Subcutaneous abdominal adipose tissue (tissue), 5 donors: ENCODE data around the gene ZNF814.
"Not testable (repeated sequence)": the region's sequence is repeated elsewhere in the genome, so short reads cannot be mapped to it uniquely, and the experiment has no call there.

Experiments used
- H3K27ac ChIP-seq: one replicate; pipeline ENCODE4 v1.7.0; 2013; ENCODE audit warnings: low read depth, mild to moderate bottlenecking, inconsistent platforms, low read length, moderate library complexity
- H3K27me3 ChIP-seq, 5 donors: one replicate each; pipeline ENCODE4 v1.7.0; 2013; ENCODE audit warnings: low read length in 5 of 5, inconsistent platforms in 1 of 5; ENCODE audit not compliant: control insufficient read depth in 5 of 5, insufficient read depth in 4 of 5
- H3K36me3 ChIP-seq, 5 donors: one replicate each; pipeline ENCODE4 v1.7.0; 2013; ENCODE audit warnings: low read length in 5 of 5; ENCODE audit not compliant: control insufficient read depth in 5 of 5, insufficient read depth in 5 of 5
- H3K4me1 ChIP-seq, 5 donors: one replicate each; pipeline ENCODE4 v1.7.0; 2013; ENCODE audit warnings: low read length in 5 of 5, mild to moderate bottlenecking in 3 of 5, moderate library complexity in 1 of 5; ENCODE audit not compliant: control insufficient read depth in 5 of 5, insufficient read depth in 5 of 5
- H3K4me3 ChIP-seq, 5 donors: one replicate each; pipeline ENCODE4 v1.7.0; 2013; ENCODE audit warnings: low read length in 5 of 5, low read depth in 1 of 5
- H3K9ac ChIP-seq, 5 donors: one replicate each; pipeline ENCODE4 v1.7.0; 2013; ENCODE audit warnings: low read length in 5 of 5, mild to moderate bottlenecking in 4 of 5, moderate library complexity in 3 of 5
- H3K9me3 ChIP-seq, 5 donors: one replicate each; pipeline ENCODE4 v1.7.0; 2013; ENCODE audit warnings: low read length in 5 of 5; ENCODE audit not compliant: control insufficient read depth in 5 of 5
- donor health status: healthy.
- donor health status: healthy.
- donor health status: healthy.
- donor health status: healthy.
- donor health status: healthy.

Gene ZNF814

DNA sequence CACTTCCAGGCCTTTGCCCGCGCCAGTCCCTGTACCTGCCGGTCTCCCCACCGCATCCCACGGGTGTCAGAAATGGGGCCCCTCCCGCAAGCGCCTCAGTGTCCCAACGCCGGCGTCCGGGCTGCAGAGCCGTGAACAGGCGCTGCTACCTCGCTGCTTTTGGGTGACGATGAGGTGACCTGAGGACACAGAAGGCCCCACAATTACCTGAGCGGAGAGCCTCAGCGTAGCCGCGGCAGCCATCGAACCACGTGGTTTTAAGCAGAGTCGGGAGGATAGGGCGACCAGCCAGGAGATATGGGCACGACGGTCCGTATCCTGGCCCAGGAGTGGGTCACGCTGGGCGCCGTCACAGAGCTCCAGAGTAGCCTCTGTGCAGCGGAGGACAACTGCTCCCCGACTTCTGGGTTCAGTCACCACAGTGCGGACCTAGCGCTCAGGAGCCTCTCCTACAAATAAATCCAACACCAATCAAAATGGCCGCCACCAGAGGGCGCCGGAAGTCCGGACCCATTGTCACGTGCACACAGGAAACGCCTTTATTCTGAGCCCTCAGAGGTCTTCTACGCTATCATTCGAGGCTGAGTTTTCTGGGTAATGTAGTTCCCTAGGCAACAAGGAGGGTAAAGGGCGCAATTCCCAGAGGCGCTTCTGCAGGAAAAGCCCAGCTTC lies at the start of gene ZNF814:
ZNF814 (minus strand) TSS at position 478 of the 672 bp plus-strand sequence; CDS start at position 243, 235 bp downstream.
- H3K4me3 ChIP-seq, result peak within 1 kb of the TSS; percentile 85 to 99 (median 92)
- no peaks in the 10 kb centered on the region for H3K27me3 ChIP-seq
- H3K9ac ChIP-seq, result peak within 1 kb of the TSS in 4 of 5 donors; percentile 73 to 88 (median 79)
- no peak within 1 kb of the TSS for H3K27ac ChIP-seq
- peaks cover 0 to 17% (median 13%) of the 10 kb centered on the region in 5 donors for H3K4me1 ChIP-seq
- peaks cover 0 to 6% (median 2%) of the 10 kb centered on the region in 5 donors for H3K36me3 ChIP-seq
- H3K9me3 ChIP-seq, result peaks cover 0 to 15% (median 5%) of the 10 kb centered on the region in 5 donors

DNA sequence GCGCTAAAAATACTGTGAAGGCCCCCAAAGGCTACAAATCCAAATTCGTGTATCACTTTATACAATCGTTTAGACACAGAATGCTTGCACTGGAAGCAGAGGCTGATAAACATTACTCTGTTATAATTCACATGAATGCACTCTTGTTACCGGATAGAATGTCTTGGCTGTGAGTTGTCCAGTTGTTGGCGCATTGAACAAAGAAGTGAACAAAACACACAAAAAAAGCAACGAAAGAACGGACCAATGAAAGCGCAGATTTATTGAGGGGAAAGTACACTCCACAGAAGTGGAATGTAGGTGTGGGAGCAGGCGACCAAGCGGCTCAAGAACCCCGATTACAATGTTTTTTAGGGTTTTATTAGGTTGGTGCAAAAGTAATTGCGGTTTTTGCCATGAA lies 46.9 kb upstream of the ZNF814 start:
- no peak overlapping the region for H3K9ac ChIP-seq
- H3K36me3 ChIP-seq, result peaks cover 2 to 15% (median 4%) of the 10 kb centered on the region in 5 donors
- no peaks in the 10 kb centered on the region for H3K27me3 ChIP-seq
- peaks cover 0 to 13% (median 11%) of the 10 kb centered on the region in 5 donors for H3K4me1 ChIP-seq
- H3K9me3 ChIP-seq, result peaks cover 7 to 54% (median 37%) of the 10 kb centered on the region in 5 donors
- no peak overlapping the region for H3K27ac ChIP-seq
- H3K4me3 ChIP-seq, result peak overlapping the region in 3 of 5 donors; percentile 79 to 86 (median 84)

DNA sequence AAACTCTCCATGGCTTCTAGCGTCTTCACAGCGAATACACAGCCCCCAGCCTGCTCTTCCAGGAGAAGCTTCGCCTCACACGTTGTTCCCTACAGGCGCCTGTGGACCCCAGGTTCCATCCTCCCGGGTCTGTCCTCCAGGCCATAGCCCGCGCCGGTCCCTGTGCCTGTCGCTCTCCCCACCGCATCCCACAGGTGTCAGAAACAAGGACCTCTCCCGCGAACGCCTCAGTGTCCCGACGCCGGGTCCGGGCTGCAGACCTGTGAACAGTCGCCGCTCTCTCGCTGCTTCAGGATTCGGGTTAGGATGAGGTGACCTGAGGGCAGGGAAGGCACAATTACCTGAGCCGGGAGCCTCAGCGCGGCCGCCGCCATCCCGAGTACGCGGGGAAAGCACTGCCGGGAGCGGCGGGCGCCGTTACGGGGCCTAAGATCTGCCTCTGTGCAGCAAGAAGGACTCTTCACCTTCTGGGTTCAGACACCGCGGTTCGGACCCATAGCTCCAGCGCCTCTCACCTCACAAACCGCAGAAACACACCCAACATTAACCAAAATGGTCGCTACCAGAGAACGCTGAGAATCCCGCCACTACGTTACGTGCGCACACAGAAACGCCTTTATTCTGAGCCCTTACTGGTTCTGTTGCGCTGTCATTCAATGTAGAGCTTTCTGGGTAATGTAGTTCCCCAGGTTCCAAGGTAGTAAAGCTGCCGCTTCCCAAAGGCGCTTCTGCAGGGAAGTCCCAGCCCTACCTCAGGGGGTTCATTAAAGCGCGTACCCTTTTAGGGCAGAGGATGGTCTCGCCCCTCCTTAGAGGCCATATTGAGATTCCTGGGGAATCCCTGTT lies 46.2 kb upstream of the ZNF814 start, which contains the start of gene ZNF418:
ZNF418 (minus strand) TSS at position 583 of the 846 bp plus-strand sequence. CDS start 1,580 bp downstream, outside the sequence.
- no peak within 1 kb of the TSS for H3K27ac ChIP-seq
- peaks cover 6 to 56% (median 35%) of the 10 kb centered on the region in 5 donors for H3K9me3 ChIP-seq
- peaks cover 0 to 14% (median under 1%) of the 10 kb centered on the region in 5 donors for H3K36me3 ChIP-seq
- H3K27me3 ChIP-seq, result no peaks in the 10 kb centered on the region
- peak within 1 kb of the TSS; percentile 38 to 90 (median 81) for H3K9ac ChIP-seq
- peaks cover 0 to 13% (median 11%) of the 10 kb centered on the region in 5 donors for H3K4me1 ChIP-seq
- peak within 1 kb of the TSS; percentile 79 to 95 (median 86) for H3K4me3 ChIP-seq

GRCh38 chr19:57927587-57927986 lies 38.8 kb upstream of the ZNF814 start:
- Histone ChIP-seq H3K9me3 (peaks cover 34 to 66% (median 59%) of the 10 kb centered on the region in 5 donors), H3K36me3 (peaks cover 20 to 48% (median 27%) of the 10 kb centered on the region in 5 donors), H3K4me3 (peak overlapping the region in 4 of 5 donors; percentile 28 to 36 (median 33)), H3K27me3 (no peaks in the 10 kb centered on the region), H3K27ac (no peak overlapping the region), H3K9ac (no peak overlapping the region), H3K4me1 (peaks cover 0 to 15% (median 0%) of the 10 kb centered on the region in 5 donors)

DNA sequence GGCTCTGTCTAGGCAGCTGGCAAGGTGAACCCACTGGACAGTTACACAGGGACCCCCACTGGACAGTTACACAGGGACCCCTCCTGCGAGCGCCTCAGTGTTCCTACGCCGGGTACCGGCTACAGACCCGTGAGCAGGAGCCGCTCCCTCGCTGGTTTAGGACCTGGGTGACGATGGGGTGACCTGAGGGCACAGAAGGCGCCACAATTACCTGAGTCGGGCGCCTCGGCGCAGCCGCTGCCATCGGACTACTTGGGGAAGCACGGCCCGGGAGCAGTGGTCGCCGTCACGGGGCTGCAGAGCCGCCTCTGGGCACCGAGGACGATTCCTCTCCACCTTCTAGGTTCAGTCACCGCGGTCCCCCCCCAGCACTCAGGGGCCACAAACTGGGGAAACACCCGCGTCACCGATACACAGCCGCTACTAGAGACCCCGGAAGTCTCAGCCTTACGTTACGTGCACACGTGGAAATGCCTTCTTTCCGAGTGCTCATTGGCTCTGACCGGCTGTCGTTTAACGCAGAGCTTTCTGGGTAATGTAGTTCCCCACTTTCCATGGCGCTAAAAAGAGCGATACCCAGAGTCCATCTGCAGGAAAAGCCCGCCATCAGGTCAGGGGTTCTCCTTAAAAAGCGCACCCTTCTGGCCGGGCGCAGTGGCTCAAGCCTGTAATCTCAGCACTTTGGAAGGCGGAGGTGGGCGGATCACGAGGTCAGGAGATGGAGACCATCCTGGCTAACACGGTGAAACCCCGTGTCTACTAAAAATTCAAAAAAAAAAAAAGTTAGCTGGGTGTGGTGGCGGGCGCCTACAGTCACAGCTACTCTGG lies 27.5 kb upstream of the ZNF814 start, which contains the start of gene ZNF417:
ZNF417 (minus strand) TSS at position 425 of the 828 bp plus-strand sequence; CDS start at position 244, 181 bp downstream.
- peak within 1 kb of the TSS; percentile 77 to 93 (median 88) for H3K9ac ChIP-seq

DNA sequence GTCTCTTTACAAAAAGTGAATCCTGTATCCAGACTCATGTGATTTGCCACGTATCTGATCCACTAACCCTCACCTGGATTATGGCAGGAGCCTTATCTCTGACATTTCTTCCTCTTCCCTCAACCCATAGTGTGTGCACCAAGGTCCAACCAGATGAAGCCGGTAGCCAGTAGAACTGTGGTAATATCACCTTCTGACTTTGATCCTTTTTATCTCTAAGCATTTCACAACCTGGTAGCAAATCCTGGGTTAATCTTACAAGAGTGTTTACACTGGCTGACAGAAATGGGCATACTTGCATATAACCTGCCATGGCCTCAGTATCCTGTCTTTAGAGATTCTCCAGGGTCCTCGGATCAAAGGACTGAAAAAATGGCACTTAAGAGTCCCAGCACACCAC lies 25.7 kb upstream of the ZNF814 start:
- Histone ChIP-seq H3K9ac (no peak overlapping the region), H3K9me3 (peaks cover 0 to 10% (median 5%) of the 10 kb centered on the region in 5 donors), H3K4me3 (peak overlapping the region in 2 of 5 donors; percentile 22 to 32), H3K27me3 (no peaks in the 10 kb centered on the region), H3K4me1 (peaks cover 4 to 21% (median 13%) of the 10 kb centered on the region in 5 donors), H3K36me3 (peaks cover 4 to 28% (median 18%) of the 10 kb centered on the region in 5 donors), H3K27ac (no peak overlapping the region)

More for the DNA sequence above, 27.5 kb upstream of the ZNF814 start, which contains the start of gene ZNF417:
- not testable (repeated sequence) for H3K9me3 ChIP-seq, H3K27me3 ChIP-seq
- peak within 1 kb of the TSS; percentile 72 for H3K27ac ChIP-seq
- peak within 1 kb of the TSS; percentile 79 to 92 (median 87) for H3K4me3 ChIP-seq
- H3K4me1 ChIP-seq, result peaks cover 4 to 21% (median 13%) of the 10 kb centered on the region in 5 donors
- H3K36me3 ChIP-seq, result peaks cover 0 to 19% (median 15%) of the 10 kb centered on the region in 5 donors

DNA sequence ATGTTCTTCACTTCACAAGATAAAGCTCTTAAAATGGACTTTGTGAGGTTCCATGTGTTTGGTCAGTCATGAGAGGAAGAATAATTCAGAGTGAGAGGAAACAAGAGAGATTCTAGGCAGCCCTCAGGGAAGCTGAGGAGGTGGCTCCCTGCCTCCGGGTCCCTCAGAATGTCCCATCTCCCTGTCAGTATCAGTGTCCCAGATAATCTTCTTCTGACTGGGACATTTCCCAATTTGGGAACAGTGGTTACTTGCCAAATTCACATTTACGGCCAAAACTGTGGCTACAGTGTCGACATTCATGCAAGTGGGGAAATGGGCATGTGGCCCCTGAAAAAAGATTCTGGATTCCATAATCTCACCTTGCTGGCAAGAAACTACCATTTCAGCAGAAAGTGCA lies 18.6 kb upstream of the ZNF814 start:
- peaks cover 0 to 27% (median 8%) of the 10 kb centered on the region in 5 donors for H3K9me3 ChIP-seq
- H3K9ac ChIP-seq, result no peak overlapping the region
- no peak overlapping the region for H3K27ac ChIP-seq
- no peak overlapping the region for H3K4me3 ChIP-seq
- peaks cover 17 to 52% (median 32%) of the 10 kb centered on the region in 5 donors for H3K36me3 ChIP-seq
- H3K4me1 ChIP-seq, result peaks cover 0 to 7% (median 0%) of the 10 kb centered on the region in 5 donors
- no peaks in the 10 kb centered on the region for H3K27me3 ChIP-seq

DNA sequence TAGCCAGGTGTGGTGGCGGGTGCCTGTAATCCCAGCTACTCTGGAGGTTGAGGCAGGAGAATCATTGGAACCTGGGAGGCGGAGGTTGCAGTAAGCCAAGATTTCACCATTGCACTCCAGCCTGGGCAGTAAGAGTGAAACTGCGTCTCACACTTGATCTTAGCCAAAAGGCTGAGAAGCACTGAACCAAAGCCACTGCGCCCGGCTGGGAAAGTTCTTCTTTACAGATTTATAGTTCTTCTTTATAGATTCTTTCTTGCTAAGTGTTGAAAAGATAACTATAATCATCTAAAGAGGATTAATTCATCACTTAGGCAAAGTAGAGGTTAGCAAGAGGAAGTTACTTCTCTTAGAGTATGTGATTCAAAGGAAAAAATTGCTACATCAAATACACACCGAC lies 16.4 kb upstream of the ZNF814 start:
- Histone ChIP-seq H3K9me3 (peaks cover 0 to 16% (median 5%) of the 10 kb centered on the region in 5 donors), H3K4me1 (peaks cover 0 to 7% (median 0%) of the 10 kb centered on the region in 5 donors), H3K9ac (no peak overlapping the region), H3K4me3 (no peak overlapping the region), H3K27me3 (no peaks in the 10 kb centered on the region), H3K36me3 (peaks cover 14 to 31% (median 15%) of the 10 kb centered on the region in 5 donors), H3K27ac (no peak overlapping the region)

DNA sequence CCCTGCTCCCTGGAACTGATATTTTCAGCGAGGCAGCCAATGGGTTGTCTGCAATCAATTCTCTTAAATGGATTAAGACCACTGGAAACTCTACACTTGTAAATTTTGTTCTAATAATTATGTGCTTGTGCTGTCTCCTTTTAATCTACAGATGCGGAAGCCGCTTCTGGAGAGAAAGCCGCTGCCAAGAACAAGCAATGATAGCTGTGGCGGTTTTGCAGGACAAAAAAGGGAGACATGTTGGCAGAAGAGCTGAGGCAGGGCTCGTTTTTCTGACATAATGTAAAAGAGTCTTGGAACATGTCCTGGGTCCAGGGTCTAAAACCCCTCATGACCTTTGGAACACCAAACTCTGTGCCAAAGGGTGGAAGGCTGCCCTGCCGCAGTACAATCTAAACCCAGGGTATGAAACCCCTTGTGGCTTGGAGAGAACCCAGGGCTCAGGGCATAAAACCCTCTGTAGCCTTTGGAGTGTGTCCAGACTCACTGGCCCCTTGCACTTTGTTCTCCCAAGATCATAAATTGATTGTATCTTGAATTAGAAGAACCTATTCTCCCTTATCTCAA lies 14.9 kb upstream of the ZNF814 start:
- Histone ChIP-seq H3K4me3 (no peak overlapping the region), H3K9ac (no peak overlapping the region), H3K27me3 (no peaks in the 10 kb centered on the region), H3K9me3 (peaks cover 0 to 16% (median 5%) of the 10 kb centered on the region in 5 donors), H3K27ac (no peak overlapping the region), H3K36me3 (peaks cover 7 to 22% (median 8%) of the 10 kb centered on the region in 5 donors), H3K4me1 (peaks cover 0 to 2% (median 0%) of the 10 kb centered on the region in 5 donors)
